ENCODE data around the gene LRPAP1. TPM values are rescaled to one million over a fixed set of nuclear protein-coding genes. Genes with fewer than 3 reads are reported as not detected.

Gene LRPAP1
- total and polyA plus RNA-seq, 9 donors, result 74.3 to 179 (median 135) TPM

DNA sequence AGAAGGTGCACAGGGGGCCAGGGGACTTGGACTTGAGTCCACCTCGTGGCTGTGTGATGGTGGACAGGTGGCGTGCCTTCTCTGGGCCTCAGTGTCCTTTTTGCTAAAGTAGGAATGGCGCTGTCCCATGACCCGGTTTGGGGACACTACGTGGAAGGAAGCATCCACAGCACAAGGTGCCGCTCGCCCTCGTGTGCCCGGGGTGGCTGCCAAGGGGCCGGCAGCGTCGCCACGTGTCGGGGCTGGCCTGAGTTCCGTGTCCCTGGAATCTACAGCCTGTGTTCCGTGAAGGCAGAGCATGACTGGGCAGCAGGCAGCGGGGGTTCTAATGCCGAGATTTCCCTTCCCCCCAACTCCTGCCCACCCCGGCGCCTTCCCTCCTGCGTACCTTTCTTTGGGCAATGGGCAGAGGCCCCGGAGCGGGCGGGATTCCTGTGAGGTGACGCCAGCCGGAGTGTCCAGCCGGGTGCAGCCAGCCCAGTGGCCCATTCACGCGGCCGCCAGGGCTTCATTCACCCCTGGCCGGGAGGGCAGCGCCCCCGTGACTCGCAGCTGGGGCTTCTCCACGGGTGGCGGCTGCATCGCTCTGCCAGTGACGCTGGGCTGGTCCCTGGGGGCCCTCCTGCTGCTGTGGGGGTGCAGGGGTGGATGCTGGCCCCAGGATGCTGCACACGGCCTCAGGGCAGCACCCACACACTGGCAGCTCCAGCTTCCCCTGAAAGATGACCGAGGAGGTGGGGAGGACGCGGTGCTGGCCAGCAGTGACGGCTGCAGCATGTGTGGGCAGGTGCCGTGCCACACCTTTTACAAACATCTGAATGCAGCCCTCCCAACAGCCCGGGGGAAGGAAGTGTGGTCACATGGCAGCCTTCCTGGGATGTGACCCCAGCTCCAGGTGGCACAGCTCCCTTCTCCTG, 47.9 kb downstream of the LRPAP1 start:
- Histone ChIP-seq H3K27ac (no peak overlapping the region), H3K27me3 (no peaks in the 10 kb centered on the region), H3K9me3 (no peaks in the 10 kb centered on the region), H3K36me3 (no peaks in the 10 kb centered on the region), H3K4me1 (ENCODE audit: insufficient read depth) (no peaks in the 10 kb centered on the region), H3K4me3 (no peak overlapping the region)
- TF ChIP-seq, protein P1, sequence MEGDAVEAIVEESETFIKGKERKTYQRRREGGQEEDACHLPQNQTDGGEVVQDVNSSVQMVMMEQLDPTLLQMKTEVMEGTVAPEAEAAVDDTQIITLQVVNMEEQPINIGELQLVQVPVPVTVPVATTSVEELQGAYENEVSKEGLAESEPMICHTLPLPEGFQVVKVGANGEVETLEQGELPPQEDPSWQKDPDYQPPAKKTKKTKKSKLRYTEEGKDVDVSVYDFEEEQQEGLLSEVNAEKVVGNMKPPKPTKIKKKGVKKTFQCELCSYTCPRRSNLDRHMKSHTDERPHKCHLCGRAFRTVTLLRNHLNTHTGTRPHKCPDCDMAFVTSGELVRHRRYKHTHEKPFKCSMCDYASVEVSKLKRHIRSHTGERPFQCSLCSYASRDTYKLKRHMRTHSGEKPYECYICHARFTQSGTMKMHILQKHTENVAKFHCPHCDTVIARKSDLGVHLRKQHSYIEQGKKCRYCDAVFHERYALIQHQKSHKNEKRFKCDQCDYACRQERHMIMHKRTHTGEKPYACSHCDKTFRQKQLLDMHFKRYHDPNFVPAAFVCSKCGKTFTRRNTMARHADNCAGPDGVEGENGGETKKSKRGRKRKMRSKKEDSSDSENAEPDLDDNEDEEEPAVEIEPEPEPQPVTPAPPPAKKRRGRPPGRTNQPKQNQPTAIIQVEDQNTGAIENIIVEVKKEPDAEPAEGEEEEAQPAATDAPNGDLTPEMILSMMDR (IDR thresholded peaks at IDR 0.05), result no peak
- WGBS, 3 donors, result 45 to 58% (median 52%) methylated on average over 32 to 45 of the region's 45 CpGs
- intact Hi-C loops (cut with DNase I), result no loop called here
- no peak for DNase-seq

DNA sequence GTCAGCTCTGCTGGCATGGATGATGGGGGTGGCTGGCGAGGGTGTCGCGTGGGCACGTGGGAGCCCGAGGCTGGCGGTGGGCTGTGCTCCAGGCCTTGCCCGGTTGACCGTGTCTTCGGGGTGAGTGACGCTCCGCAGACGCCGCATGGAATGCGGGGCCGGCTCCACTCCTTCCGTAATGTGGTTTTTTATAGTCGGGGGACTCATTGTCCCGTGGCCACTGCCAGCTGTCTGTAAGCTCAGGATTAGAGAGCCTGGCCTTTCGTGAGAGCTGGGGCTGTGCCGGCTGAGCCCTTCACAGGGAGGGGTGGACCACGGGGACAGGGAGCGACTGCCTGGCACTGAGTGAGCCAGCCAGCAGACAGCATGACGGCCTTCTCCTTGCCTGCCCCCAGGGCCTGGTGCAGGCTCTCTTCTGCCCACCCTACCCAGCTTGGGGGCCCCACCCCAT, 48.7 kb downstream of the LRPAP1 start:
- Histone ChIP-seq H3K27ac (no peak overlapping the region), H3K9me3 (no peaks in the 10 kb centered on the region), H3K27me3 (no peaks in the 10 kb centered on the region), H3K36me3 (no peaks in the 10 kb centered on the region), H3K4me3 (no peak overlapping the region), H3K4me1 (ENCODE audit: insufficient read depth) (no peaks in the 10 kb centered on the region)
- TF ChIP-seq EP300 (IDR thresholded peaks at IDR 0.05) (no peak), POLR2A (IDR thresholded peaks at IDR 0.05) (no peak)
- TF ChIP-seq, protein P1 (IDR thresholded peaks at IDR 0.05), result no peak
- intact Hi-C loops (cut with DNase I), result no loop called here
- WGBS, 3 donors, result 48 to 51% (median 48%) methylated on average over 23 of the region's 23 CpGs
- DNase-seq, result no peak

DNA sequence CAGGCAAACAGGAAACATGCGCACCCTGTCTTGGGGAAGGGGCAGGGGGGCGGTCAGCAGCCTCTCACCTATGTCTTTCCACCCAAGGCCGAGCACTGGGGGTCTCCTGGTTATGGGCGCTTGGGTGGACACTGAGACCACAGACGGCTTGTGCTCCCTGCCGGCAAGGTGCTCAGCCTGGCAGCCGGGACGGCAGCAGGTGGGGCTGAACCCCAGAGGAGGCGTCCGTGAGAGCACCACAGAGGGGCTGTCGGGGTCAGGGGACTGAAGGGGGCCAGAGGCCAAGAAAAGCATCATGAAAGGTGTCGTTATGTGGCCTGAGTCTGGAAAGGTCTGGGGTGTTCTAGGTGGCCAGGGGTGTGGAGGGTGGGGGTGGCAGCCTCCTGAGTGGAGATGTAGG, 49.5 kb downstream of the LRPAP1 start:
- 83 to 91% (median 87%) methylated on average over 11 to 12 of the region's 12 CpGs for WGBS, 3 donors
- no peak overlapping the region for H3K4me3 ChIP-seq
- intact Hi-C loops (cut with DNase I), result no loop called here
- H3K9me3 ChIP-seq, result no peaks in the 10 kb centered on the region
- no peak for TF ChIP-seq POLR2A (IDR thresholded peaks at IDR 0.05)
- TF ChIP-seq, protein P1 (IDR thresholded peaks at IDR 0.05), result no peak
- TF ChIP-seq EP300 (IDR thresholded peaks at IDR 0.05), result no peak
- H3K4me1 ChIP-seq (ENCODE audit: insufficient read depth), result no peaks in the 10 kb centered on the region
- H3K36me3 ChIP-seq, result no peaks in the 10 kb centered on the region
- H3K27ac ChIP-seq, result no peak overlapping the region
- H3K27me3 ChIP-seq, result no peaks in the 10 kb centered on the region
- DNase-seq, result no peak

DNA sequence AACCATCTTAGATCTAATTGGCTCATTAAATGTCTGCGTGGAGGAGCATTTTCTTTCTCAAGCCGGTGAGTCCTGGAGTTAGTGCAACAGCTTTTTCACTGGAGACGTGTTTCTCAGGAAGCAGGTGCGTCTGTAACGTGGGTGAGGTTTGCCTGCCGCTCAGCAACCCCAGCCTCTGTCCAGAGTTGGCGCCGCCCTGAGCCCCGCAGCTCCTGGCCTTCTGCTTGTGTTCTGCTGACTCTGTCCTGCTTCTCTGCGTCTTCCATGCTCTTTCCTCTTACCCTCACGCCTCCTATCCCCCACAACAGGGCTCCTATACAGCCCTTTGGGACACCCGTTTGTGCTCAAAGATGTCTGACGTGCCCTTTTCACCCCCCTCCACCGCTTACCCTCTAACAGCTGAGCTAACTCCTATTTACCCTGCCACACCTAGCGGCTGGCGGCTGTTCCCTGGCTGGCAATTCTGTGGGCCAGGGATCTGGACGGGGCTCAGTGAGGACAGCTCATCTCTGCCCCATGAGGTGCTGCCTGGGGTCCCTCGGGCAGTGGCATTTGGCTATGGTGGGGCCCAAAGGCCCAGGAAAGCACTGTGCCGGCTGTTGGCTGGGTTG, 50.3 kb downstream of the LRPAP1 start:
- H3K4me3 ChIP-seq, result no peak overlapping the region
- TF ChIP-seq, protein P1 (IDR thresholded peaks at IDR 0.05), result no peak
- TF ChIP-seq EP300 (IDR thresholded peaks at IDR 0.05) (no peak), POLR2A (IDR thresholded peaks at IDR 0.05) (no peak)
- no peaks in the 10 kb centered on the region for H3K27me3 ChIP-seq
- DNase-seq, result no peak
- intact Hi-C loops (cut with DNase I), result no loop called here
- no peak overlapping the region for H3K27ac ChIP-seq
- WGBS, 3 donors, result 81 to 85% (median 82%) methylated on average over 19 of the region's 19 CpGs
- no peaks in the 10 kb centered on the region for H3K4me1 ChIP-seq (ENCODE audit: insufficient read depth)
- no peaks in the 10 kb centered on the region for H3K36me3 ChIP-seq
- no peaks in the 10 kb centered on the region for H3K9me3 ChIP-seq

Measured in ovary (tissue), 9 donors.